A204.1 (cell line): Measurements from ENCODE around the gene PYCR2.

Source experiments
- FAIRE-seq: peaks from 2 replicates; lab custom pipeline; 2012; peaks lifted over from hg19 to GRCh38; lab: Jason Lieb, UNC

Gene PYCR2

DNA sequence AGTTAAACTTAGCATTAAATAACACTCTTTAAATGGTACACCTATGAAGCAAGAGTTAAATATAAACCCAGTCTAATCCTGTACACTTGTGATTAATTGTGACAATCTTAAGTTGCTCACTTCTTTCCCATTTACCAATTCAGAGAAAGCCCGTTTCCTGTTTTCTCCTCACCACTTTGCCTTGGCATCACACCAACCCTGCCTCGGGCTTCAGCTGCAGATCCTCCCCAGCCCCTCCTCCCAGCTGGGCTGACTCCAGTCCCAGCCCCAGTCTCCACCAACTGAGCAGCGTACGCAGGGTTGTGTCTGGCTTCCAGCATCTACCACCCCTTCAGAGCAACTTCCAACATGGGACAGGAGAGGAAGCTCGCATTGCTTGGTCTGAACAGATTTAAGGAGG, 4.1 kb downstream of the PYCR2 start:
- no peak for FAIRE-seq

DNA sequence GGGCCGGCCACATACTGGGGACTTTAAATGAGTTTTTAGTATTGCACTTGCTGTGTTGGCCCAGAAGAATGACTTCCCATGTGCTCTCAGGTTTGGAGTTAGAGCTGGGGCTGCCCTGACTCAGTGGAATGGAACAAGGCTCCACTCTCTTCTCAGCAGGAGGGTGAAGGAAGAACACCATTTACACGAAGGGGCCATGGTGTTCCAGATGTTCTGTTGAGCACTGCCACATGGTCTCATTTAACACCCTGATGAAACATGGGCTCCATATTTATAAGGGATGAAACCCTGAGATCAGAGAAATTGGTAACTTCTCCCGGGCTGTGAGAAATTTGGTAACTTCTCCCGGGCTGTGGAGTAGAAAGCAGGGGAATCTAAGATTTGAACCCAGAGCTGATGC, 5.8 kb downstream of the PYCR2 start:
- no peak for FAIRE-seq

DNA sequence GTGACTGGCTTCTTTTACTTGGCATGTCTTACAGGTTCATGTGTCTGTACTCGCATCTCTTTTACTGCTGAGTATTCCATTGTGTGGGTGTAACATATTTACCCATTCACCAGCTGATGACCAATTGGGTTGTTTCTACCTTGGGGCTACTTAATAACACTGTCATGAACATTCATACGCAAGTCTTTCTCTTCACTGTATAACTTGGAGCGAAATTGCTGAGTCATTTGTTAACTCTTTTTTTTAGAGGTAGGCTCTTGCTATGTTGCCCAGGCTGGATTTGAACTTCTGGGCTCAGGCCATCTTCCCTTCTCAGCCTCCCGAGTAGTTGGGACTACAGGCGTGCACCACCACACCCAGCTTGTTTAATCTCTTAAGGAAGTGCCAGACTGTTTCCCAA, 6.5 kb downstream of the PYCR2 start:
- no peak for FAIRE-seq

DNA sequence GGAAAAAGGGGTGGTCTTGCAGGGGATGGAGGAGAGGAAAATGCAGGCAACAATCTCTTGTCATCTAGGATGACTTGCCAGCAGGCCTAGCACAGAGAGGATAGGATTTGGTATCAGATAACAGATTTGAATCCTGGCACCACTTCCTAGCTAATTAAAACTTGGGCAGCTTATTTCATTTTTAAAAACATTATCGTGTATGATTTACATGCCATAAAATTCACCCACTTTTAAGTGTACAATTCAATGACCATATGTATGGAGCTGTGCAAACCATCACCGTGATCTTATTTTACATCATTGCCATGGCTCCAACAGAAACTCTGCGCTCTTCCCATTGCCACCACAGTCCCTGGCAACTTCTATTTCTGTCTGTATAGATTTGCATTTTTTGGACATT, 6.9 kb downstream of the PYCR2 start:
- no peak for FAIRE-seq

DNA sequence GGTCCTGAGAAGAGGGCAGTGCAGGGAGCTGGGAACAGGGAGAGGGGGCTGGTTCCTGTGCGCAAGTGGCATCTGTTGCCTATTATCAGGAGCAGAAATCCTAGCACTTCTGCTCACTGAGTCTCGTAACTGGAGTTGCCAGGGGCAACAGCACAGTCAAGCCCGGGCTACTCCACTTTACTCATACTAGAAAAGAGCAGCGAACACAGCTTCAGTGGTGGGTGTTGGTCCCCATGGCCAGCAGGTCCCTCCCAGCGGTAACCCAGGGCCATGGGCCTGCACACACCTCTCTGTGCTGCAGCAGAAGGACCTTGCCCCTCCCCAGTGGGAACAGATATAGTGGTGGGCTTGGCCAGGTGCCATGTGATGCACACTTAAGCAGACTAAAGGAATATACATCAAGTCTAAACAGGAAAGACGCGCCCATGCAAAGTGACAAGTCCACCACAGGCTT, 8.5 kb downstream of the PYCR2 start:
- FAIRE-seq, result no peak

DNA sequence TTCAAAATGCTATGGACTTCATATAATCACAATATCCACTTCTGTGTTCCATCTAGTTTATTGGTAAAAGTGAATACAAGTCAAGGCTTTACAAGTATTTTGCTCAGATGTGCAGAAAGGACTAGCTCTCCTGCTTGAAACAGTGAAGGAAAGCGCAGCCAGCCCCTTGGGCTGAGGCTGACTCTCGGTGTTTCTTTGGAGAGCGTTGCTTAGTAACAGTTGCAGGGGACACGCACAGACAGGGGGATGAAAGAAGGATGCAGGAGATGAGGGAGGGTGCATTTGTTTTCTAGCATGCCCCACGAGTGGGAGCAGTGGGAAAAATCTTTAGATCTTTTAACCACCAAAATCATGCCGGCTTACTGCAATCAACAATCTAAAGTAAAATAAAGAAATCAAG, 9.1 kb downstream of the PYCR2 start:
- no peak for FAIRE-seq

DNA sequence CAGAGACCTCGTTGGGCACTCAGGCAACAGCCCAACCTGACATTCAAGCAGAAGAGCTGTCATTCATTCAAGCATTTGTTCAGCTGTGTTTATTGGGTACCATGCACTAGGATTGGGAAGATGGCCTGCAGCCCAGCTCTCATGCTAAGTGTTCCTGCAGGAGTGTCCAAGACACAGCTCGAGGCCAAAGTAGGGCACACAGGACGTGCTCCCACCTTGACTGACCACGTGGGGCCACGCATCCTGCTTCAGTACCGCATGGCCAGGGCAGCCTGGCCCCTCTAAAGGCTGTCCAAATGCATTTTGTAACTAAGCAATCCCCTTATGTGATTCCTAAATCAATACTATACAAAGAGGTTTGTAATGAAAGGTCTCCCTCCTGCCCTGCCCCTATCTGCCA, 9.7 kb downstream of the PYCR2 start:
- FAIRE-seq, result no peak

DNA sequence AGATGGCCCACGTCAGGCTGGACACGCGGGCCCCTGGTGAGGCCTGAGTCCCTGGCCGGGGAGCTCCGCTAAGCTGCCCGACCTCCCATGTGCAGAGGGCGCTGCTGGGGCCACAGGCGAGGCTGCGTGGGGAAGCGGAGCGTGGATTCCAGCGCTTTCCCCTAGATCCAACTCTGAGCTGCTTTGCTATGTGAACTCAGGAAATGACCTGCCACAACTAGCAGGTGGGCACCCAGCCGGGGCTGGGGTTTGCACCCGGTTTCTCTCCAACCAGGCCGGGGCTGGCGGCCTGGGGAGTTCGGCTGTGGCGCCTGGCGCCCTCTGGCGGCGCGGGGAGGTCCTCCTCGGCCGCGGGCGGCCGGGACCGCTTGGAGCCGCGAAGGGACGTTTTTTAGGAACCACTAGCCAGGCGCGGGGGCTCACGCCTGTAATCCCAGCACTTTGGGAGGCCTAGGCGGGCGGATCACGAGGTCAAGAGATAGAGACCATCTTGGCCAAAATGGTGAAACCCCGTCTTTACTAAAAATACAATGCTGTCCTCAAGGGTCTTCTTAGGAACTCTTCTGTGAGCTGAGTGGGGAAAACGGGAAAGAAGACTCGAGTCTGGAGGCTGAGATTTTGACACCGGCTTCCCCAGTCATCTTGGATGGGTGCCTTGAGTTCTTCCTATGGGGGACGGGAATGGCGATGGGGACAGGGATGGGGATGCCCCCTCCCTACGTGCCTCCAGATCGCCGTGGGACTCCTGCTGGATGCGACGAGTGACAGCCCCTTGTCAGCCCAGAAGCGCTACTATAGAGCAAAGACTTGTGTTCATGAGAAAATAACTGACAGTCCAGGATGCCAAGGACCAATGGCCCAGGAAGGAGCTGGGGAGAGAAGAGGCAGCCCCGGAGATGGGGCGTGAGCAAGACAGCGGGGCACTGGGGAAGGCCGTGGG, 12.6 kb downstream of the PYCR2 start:
- FAIRE-seq, result no peak

DNA sequence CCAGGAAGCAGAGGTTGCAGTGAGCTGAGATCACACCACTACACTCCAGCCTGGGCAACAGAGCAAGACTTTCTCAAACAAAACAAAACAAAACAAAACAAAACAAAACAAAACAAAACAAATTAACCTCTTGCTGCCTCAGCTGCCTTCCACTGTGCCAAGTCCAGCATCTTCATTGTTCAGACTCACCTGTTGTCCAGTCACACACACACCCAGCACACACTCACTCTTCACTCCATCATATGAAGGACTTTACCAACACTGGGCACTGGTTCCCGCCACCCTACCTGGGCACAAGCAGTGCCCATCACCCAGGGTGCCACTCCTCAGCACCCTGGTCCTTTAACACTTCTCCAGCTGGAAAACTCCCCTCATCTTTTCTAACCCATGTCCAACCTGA, 14.6 kb downstream of the PYCR2 start:
- no peak for FAIRE-seq

DNA sequence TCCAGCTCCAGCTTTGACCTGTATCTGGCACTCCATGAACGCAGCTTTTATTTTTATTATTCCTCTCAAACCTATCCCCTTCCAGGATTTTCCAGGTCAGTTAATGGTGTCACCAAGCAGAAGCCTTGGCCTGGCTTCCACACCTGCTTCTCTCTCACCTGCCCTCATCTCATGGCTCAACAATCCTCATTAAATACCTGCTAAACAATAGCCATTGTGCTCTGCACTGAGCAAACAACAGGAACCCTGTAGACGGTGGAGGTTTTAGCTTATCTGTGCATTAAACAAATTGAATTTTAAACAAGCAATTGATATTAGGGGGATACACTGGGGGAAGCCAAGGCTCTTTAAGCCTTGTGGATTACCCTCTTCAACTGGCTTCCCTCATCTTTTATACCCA, 15.3 kb downstream of the PYCR2 start:
- FAIRE-seq, result no peak

DNA sequence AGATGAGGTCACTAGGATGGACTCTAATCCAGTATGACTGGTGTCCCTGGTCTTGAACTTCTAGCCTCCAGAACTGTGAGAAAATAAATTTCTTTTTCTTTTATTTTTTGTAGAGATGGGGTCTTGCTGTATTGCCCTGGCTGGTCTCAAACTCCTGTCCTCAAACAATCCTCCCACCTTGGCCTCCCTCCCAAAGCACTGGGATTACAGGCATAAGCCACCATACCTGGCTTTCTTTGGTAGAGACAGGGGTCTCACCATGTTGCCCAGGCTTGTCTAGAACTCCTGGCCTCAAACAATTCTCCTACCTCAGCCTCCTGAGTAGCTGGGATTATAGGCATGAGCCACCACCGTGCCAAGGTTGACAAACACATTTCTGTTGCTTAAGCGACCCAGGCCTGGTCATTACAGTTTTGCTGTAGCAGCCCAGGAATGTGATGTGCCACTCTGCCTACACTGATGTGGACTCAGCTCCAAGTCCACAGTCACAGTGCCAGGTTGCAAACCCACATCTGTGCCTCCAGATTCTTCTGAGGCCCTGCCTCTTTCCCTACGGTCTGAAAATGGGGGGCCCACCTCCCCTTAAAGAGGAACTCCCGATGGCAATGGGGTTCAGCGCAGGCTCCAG, 15.9 kb downstream of the PYCR2 start:
- no peak for FAIRE-seq

DNA sequence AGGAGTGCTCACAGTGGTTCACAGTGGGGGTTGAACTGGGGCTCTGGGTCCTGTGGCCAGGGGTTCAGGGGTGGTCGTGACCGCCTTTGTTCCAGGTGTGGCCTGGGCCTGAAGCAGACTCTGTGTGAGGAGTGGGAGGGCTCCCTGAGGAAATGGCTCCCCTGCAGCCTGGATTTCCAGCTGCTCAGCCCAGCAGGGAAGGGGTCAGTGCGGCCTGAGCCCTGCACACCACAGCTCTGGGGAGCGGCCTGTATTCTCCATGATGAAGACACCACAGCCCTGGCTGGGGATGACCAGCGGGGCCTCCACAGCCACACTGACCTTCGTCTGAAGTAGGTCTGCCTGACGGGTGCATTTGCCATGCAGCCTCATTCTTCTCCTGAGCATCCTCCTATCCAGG, 16.7 kb downstream of the PYCR2 start:
- no peak for FAIRE-seq

DNA sequence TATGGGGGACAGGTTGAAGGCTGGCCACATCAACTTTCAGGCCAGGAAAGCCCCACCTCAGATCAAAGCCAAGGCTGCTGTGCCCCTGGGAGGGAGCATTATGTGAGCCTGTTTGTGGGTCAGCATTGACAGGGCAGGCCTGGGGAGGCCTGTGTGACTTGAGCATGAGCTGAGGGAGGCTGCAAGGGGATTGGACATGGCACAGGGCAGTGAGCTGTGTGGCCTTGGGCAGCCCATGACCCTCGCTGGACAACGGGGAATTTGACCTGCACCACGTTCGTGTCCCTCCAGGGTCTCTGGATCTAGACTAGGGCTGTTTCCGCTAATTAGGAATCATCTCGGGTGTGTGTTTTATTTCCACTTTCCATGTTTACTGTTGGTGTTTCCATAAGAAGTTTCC, 17.6 kb downstream of the PYCR2 start:
- no peak for FAIRE-seq

DNA sequence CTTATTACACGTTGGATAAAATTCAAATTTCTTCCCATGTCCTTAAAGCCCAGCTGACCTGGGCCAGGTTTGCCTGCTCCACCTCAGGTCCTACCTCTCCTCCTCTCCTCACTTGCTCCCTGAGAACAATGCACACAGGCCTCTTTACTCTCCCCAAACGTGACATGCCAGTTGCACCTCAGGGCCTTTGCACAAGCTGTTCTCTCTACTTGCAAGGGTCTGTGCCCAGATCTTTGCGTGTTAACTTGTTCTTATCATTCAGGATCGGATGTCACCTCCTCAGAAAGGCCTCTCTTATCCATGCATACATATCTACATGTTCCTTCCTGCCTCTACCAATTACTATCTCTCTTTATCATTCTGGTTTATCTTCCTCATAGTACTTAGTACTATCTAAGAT, 20.4 kb downstream of the PYCR2 start:
- FAIRE-seq, result no peak

DNA sequence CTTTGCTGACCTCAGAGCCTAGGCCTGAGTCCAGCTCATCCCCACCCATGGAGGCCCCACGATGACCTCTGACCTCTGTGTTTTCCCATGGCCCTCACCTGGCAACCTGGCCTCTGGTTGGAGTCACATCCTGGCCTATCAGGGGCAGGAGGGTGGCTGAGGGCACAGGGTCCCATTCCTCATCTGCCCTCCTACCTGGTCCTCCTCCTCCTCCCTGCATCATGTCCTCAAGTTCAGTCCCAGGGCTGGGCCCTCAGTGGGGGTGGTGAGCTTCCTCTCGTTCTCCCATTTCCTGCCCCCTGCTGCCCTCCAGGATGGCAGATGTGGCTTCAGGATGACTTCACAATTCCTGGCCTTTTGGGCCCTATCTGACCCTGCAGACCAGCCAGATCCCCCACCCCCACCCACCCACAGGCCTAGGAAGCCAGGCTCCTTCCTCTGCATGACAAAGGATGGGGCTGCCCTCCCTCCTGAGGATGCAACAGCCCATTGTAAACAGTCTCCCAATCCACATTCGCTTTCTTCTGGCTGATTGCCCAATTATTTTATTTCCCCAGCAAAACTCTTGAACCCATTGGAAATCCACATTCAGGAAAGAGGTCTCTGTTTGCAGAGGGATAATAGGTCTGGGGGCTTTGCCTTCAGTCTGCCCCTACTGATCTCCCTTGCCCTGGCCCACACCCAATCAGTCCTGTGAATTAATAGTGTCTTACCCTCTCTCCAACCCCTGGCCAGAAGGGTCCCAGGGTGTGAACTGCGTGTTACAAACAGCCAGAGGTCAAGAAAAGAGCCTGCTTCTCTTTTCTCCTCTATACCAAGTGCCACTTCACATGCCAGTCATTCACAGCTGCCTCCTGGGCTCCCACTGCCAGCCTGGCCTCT, 24.8 kb downstream of the PYCR2 start:
- FAIRE-seq, result no peak

DNA sequence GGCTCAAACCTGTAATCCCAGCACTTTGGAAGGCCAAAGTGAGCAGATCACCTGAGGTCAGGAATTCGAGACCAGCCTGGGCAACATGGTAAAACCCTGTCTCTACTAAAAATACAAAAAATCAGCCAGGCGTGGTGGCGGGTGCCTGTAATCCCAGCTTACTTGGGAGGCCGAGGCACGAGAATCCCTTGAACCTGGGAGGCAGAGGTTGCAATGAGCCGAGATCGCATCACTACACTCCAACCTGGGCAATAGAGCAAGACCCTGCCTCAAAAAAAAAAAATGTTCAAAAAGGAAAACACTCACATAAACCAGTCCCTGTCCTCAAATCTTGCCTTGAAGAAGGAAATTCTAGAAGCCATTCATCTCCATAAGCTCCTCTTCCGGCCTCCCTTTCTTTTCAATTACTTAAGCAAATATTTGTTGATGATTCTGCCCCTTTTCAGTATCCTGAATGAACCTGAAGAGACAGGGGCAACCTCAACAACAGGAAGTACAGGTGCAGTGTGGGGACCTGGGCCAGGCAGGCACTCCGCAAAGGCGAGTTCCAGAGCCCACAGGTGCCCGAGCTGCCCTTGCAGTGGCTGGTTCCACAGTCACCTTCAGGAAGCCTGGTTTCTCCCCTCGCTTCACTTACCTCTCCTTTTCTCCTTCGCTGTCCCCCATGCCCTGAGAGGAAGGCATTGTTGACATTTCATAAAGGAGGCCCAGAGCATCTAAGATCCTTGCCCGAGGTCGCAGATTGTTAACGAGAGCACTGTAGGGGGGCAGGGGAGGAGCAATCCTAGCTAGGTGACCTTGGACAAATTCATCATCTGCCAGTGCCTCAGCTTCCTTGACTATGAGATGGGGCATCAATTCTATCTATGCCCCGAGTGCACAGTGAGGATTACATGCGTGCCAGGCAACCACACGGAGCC, 26.2 kb downstream of the PYCR2 start:
- no peak for FAIRE-seq

DNA sequence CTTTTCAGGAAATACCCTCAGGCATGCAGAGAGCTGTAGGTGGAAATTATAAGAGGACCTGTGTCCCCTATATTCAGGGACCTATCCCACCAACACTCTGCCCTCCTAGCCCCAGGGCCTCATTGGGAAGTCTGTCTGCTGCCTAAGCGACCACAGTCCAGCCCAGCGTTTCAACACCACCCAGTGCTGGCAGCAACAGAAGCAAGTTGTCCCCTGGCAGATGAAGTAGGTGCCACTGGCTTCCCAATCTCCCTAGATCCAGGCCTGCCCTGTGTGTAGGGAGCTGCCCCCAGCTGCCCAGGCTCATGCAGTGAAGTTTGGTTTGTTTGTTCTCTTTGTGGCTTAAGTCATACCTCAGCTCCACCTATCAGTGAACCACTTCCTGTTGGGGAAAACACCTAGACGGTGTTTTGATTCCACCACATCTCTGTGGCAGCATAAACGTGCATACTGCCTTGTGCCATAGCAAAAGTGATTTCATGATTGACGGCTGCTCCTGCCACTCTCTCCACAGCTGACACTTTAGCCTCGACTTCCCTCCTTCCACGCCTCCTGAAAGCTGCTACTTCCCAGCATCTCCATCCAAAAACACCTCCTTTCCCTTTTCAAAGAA, 27.0 kb downstream of the PYCR2 start:
- no peak for FAIRE-seq

DNA sequence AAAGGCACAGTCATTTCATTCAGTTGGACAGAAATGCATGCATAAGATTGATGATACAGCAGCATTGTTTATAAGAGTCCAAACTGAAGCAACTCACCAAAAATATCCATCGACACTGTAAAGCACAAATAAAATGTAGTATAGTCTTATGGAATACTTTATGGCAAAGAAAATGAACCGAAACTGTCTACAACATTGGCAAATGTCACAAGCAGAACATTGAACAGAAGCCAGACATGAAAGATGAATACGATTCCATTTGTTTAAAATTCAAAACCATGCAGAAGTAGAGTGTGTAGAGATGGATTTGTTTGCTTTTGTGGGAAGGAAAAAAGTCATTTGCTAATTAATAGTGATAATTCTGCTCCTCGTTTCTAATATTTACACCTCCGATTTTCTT, 27.6 kb downstream of the PYCR2 start:
- no peak for FAIRE-seq

DNA sequence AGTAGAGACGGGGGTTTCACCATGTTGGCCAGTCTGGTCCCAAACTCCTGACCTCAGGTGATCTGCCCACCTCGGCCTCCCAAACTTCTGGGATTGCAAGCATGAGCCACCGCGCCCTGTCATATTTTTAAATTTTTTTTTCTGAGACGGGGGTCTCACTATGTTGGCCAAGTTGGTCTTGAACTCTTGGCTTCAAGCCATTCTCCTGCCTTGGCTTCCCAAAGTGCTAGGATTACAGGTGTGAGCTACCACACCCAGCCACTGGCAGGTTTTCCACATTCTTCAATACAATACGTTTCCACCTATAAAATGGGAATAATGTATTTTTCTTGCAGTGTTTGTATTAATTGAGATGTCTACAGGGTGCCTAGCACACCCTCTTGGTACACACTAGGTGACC, 31.7 kb downstream of the PYCR2 start:
- no peak for FAIRE-seq

DNA sequence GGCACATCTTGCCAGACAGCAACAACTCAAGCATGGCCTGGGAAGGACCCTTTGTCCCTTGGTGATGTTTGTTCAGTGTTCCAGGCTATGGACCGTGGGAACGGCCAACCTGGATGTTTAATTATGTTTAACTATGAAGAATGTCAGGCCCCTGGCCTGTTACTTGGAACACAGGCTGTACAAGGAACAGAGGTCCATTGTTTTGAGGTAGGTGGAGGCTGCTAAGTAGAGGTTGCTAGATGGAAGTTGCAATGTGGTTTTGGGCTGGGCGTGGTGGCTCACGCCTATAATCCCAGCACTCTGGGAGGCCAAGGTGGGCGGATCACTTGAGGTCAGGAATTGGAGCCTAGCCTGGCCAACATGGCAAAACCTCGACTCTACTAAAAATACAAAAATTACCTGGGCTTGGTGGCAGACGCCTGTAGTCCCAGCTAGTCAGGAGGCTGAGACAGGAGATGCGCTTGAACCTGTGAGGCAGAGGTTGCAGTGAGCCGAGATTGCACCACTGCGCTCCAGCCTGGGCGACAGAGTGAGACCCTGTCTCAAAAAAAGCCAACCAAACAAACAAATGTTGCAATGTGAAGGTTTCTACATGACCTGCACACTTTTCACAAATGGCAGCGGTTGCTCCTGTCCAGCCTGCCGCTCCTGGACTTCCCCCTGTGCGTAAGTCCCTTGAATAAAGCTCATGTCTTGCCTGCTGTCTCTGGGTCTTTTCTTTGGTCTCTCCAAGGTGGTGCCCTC, 32.6 kb downstream of the PYCR2 start:
- no peak for FAIRE-seq
